GM13977 (cell line): Measurements from ENCODE around the gene EHMT1.

ENCODE experiments used
- DNase-seq: peaks from one replicate; pipeline ENCODE4 v3.0.0; 2012; ENCODE audit warnings: low spot score
- in situ Hi-C: fragments of 300-500 bp; cut with MboI; formaldehyde crosslinking; loops from one replicate; pipeline ENCODE4 v1.12.0; 2022; ENCODE audit warnings: low sequenced_read_pairs, low pct_unique_long_range_greater_than_20kb, mixed read lengths, inconsistent platforms; ENCODE audit not compliant: unreplicated experiment
- TF ChIP-seq, protein P1 (sequence below): IDR thresholded peaks from 2 replicates; pipeline ENCODE4 v1.5.1; 2012; ENCODE audit warnings: mild to moderate bottlenecking, control low read depth; ENCODE audit not compliant: insufficient read depth; ENCODE audit errors: extremely low read depth, missing control alignments

The EHMT1 gene

DNA sequence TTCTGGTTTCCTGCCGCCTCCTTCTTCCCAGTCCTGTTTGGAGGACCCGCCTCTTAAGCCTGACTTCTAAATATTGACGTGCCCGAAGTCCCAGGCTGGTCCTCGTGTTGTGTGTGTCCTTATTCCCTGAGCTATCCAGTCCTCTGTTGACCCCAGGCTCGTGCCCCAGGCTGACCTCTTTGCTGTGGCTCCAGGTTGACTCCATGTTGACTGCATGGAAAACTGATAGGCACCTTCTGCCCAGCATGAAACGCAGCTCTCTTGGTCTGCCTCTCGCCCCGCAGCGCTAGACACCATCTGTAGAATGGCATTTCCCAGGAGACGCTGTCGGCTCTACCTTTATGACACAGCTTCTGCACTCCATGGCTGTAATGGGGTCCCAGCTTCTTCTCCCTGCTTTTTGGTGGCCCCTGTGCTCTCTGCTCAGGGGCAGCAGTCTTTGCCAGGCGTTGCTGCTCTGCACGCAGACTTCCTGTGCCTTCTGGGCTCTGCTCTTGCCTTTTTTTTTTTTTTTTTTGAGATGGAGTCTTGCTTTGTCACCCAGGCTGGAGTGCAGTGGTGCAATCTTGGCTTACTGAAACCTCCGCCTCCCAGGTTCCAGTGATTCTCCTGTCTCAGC is 28.4 kb downstream of the EHMT1 start:
- no peak for DNase-seq
- in situ Hi-C loops, result no loop called here
- TF ChIP-seq, protein P1, sequence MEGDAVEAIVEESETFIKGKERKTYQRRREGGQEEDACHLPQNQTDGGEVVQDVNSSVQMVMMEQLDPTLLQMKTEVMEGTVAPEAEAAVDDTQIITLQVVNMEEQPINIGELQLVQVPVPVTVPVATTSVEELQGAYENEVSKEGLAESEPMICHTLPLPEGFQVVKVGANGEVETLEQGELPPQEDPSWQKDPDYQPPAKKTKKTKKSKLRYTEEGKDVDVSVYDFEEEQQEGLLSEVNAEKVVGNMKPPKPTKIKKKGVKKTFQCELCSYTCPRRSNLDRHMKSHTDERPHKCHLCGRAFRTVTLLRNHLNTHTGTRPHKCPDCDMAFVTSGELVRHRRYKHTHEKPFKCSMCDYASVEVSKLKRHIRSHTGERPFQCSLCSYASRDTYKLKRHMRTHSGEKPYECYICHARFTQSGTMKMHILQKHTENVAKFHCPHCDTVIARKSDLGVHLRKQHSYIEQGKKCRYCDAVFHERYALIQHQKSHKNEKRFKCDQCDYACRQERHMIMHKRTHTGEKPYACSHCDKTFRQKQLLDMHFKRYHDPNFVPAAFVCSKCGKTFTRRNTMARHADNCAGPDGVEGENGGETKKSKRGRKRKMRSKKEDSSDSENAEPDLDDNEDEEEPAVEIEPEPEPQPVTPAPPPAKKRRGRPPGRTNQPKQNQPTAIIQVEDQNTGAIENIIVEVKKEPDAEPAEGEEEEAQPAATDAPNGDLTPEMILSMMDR, result no peak

DNA sequence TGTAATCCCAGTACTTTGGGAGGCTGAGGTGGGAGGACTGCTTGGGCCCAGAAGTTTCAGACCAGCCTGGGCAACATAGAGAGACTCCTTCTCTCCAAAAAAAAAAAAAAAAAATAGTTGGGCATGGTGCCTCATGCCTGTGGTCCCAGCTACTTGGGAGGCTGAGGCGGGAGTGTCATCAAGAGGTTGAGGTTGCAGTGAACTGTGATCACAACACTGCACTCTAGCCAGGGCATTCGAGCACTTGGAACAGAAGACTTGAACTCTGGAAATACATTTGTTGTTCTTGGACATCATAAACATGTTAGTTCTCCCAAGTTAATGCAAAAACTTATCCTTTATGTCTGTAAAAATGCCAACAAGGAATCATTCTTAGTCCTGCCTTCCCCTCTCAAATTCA is 29.6 kb downstream of the EHMT1 start:
- TF ChIP-seq, protein P1, result no peak
- in situ Hi-C loops, result no loop called here
- no peak for DNase-seq

DNA sequence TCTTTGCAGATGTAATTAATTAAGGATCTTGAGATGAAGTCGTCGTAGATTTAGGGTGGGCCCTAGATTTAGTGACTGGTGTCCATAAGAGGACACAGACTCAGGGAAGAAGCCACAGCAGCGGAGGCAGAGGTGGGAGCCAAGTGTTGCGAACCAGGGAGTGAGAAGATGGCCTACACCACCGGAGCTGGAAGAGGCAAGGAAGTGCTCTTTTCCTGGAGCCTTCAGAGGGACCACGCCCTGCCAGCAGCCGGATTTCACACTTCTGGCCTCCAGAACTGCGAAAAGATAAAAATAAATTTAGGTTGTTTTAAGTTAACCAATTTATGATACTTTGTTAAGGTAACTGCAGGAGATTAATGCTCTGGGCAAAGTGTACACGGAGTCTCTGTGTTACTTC is 30.7 kb downstream of the EHMT1 start:
- in situ Hi-C loops, result no loop called here
- TF ChIP-seq, protein P1, result no peak

DNA sequence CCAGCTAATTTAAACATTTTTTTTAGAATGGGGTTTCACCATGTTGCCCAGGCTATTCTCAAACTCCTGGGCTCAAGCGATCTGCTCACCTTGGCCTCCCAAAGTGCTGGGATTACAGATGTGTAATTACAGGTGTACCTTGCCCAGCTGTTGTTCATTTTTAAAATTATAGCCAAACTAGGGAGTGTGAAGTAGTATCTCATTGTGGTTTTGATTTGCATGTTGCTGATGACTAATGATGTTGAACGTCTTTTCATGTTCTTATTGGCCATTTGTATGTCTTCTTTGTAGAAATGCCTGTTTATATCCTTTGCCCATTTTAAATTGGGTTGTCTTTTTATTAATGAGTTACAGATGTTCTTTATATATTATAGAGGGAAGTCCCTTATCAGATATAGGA is 31.5 kb downstream of the EHMT1 start:
- TF ChIP-seq, protein P1, result no peak
- DNase-seq, result no peak
- in situ Hi-C loops, result no loop called here

More for the DNA sequence above, 30.7 kb downstream of the EHMT1 start:
- no peak for DNase-seq

DNA sequence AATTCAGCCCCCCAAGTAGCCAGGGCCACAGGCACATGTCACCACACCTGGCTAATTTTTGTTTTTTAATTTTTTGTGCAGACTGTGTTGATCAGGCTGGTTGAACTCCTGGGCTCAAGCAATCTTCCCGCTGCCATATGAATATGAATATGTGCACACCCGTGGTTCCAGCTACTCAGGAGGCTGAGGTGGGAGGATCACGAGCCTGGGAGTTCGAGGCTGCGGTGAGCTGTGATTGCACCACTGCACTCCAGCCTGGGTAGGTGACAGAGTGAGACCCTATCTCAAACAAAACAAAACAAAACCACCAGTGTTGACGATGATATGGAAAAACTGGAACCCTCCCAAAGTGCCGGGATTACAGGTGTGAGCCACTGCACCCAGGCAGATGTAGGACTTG is 32.0 kb downstream of the EHMT1 start:
- in situ Hi-C loops, result no loop called here
- TF ChIP-seq, protein P1, result no peak
- no peak for DNase-seq

DNA sequence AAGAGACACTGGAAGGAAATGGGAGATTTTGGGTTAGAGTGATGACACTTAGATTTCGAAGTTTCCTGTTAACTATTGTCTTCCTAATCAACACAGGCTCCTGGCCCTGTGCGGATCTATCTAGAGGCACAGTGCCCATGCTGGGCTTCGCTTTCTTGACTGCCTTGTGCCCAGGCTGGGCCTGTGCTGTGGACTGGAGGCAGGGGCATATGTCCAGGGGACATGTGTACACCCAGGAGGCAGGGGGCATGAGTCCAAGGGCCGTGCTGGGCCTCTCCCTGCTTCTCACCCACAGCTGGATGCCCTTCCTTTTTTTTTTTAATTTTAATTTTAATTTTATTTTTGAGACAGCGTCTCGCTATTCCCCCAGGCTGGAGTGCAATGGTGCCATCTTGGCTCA is 37.6 kb downstream of the EHMT1 start:
- in situ Hi-C loops, result no loop called here
- no peak for DNase-seq
- TF ChIP-seq, protein P1, result no peak

DNA sequence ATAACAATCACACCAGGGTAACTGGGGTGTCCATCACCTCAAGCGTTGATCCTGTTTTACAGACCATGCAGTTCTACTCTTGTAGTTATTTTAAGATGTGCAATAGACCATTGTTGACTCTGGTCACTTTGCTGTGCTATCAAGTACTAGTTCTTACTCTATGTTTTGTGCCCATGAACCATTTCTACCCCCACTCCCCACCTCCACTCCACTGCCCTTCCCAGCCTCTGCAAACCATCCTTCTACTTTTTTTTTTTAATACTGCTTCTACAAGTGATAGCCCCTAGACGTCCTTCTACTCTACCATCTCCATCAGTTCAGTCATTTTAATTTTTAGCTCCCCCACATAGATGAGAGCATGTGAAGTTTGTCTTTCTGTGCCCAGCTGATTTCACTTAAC is 38.8 kb downstream of the EHMT1 start:
- no peak for DNase-seq
- TF ChIP-seq, protein P1, result no peak
- in situ Hi-C loops, result no loop called here
